GM19099 (cell line): Measurements from ENCODE around the gene JUNB.

Experiments
- POLR2A ChIP-seq: IDR thresholded peaks from 3 replicates; pipeline ENCODE4 v1.6.1; 2011; ENCODE audit warnings: low read depth; ENCODE audit not compliant: insufficient read length; ENCODE audit errors: extremely low read depth

The JUNB gene

GRCh38 chr19:12802267-12803106 lies 11.2 kb downstream of the JUNB start:
- no peak for TF ChIP-seq POLR2A

- TF ChIP-seq POLR2A = no peak
These were observed 12.8 kb downstream of the JUNB start for GRCh38 chr19:12804051-12804450.

- peak; percentile 84 for TF ChIP-seq POLR2A
These were observed 15.2 kb downstream of the JUNB start, which contains the start of gene RNASEH2A for GRCh38 chr19:12806242-12807081. Gene RNASEH2A, plus strand, starts transcription at chr19:12806584. Its CDS starts 90 bp downstream, at chr19:12806674.

- no peak for TF ChIP-seq POLR2A
These were observed 23.8 kb downstream of the JUNB start for GRCh38 chr19:12815088-12815487.

GRCh38 chr19:12821761-12822160 lies 30.5 kb downstream of the JUNB start:
- TF ChIP-seq POLR2A = no peak

- no peak for TF ChIP-seq POLR2A
These were observed 34.2 kb downstream of the JUNB start for GRCh38 chr19:12825254-12826131.

- TF ChIP-seq POLR2A = no peak
These were observed 37.2 kb downstream of the JUNB start for GRCh38 chr19:12828494-12828893.

GRCh38 chr19:12833418-12833737 lies 42.1 kb downstream of the JUNB start:
- no peak for TF ChIP-seq POLR2A

- no peak for TF ChIP-seq POLR2A
These were observed 42.7 kb downstream of the JUNB start for GRCh38 chr19:12833738-12834565.

- no peak for TF ChIP-seq POLR2A
These were observed 43.3 kb downstream of the JUNB start, which contains the start of gene RTBDN for GRCh38 chr19:12834566-12834943. Gene RTBDN, minus strand, starts transcription at chr19:12834579. Its CDS starts 4,600 bp downstream, at chr19:12829979.

GRCh38 chr19:12834976-12835757 lies 43.9 kb downstream of the JUNB start:
- no peak for TF ChIP-seq POLR2A

GRCh38 chr19:12836529-12836863 lies 45.2 kb downstream of the JUNB start:
- TF ChIP-seq POLR2A = no peak

GRCh38 chr19:12837225-12837624 lies 45.9 kb downstream of the JUNB start:
- TF ChIP-seq POLR2A = no peak

GRCh38 chr19:12838182-12838885 lies 47.0 kb downstream of the JUNB start, which contains the start of gene MAST1:
Gene MAST1, plus strand, starts transcription at chr19:12838515. Its CDS starts 58 bp downstream, at chr19:12838573.
- no peak for TF ChIP-seq POLR2A
